NOMO-1 treated with dmso at 0.1 percent for 144 hours (cell line): ENCODE data around the gene DPYD.
A peak's percentile ranks its signal among the peaks of the same experiment; 100 is the strongest.

Experiments
- DNase-seq: peaks from one replicate; lab custom pipeline; 2025; ENCODE audit not compliant: unreplicated experiment; lab: John Stamatoyannopoulos, UW

Gene DPYD

DNA sequence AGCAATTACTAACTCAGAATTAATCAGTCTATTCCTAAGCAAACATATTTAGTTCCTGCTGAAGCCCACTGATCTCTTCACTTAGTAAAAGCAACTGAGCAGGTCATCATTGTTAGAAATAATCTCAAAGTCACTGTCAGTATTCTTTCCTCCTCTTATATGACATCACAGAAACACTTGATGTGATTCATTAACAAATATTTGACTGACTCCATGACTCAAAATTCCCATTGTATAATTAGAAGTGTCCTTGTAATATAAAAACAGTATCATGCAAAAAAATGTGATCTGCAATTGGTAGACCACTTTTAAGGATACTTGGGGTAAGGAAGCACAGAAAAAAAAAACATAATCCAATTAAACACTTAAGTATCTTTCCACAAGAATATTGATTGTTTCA is 194.4 kb downstream of the DPYD start:
- DNase-seq: no peak

DNA sequence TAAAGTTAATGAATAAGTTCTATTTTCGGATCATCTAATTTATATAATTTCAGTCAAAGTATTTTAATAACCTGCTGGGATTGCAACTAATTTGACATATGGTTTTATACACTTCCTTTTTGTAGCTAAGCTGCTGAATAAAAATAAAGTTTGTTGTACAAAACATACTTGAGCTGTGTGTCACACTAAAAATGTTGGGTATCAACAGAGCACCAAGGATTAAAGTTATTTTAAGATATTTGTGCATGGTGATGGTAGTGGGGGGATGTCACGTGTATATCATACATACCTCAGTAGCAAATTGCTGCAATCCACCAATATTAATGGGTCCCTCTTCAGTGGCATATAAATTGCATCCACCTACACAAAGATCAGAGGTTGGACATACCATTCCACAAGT is 199.6 kb downstream of the DPYD start:
- no peak for DNase-seq

GRCh38 chr1:97712980-97713379 is 207.9 kb downstream of the DPYD start:
- no peak for DNase-seq

DNA sequence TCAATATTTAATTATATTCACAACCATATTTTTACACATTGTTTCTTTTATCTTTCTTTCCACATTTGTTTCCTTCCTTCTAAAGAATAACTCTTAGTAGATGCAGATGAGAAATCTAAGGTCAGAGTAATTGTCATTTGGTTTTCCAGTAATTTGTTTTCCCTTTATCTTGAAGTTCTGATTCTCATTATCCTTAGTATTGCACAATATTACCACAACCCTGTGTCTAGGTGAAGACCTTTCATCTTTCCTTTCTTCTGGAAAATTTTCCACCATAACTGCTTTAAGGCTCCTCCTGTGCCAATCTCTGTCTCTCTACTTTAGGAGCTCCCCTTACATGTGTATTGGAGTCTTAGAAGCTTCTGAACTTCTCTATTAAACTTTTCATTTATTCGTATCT is 209.0 kb downstream of the DPYD start:
- no peak for DNase-seq

DNA sequence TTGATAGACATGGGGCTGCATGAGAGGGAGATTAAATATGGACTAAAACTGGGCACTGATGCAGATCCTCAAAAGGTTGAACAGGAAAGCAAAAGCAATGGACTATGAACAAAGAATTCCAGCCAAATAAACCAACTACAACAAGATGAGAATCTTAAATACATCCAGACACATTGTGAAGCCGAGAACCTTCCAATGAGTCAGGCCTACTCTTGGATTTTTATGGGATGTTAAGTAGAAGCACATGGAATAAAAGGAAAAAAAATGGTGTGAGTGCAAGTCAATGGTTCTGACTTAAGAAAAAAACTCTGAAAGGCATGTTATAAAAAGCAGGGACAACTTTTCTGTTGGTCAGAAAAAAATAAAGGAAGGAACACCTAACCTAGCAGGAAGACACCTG is 227.2 kb downstream of the DPYD start:
- DNase-seq: no peak

GRCh38 chr1:97691325-97691724 is 229.5 kb downstream of the DPYD start:
- no peak for DNase-seq

DNA sequence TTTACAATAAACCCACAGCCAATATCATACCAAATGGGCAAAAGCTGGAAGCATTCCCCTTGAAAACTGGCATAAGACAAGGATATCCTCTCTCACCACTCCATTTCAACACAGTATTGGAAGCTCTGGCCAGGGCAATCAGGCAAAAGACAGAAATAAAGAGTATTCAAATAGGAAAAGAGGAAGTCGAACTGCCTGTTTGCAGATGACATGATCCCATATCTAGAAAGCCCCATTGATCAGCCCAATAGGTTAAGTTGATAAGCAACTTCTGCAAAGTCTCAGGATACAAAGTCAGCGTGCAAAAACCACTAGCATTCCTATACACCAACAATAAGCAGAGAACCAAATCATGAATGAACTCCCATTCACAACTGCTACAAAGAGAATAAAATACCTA is 235.5 kb downstream of the DPYD start:
- no peak for DNase-seq

DNA sequence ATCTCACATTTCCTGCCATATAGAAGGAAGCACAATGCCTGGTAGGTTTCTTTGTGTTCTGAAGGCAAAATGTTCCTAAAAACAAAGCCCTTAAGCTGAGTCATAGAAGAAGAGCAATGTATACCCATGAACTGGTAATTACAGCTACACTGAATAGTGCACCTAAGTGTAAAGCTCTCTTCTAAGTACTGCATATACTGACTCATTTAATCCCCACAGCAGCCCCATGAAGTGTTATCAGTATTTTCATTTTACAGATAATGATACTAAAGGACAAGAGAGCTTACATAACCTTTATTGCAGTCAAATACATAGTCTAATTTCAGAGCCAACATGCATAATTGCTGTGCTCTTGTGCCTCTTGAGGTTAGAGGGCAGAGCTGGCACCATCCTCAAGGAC is 239.9 kb downstream of the DPYD start:
- no peak for DNase-seq

DNA sequence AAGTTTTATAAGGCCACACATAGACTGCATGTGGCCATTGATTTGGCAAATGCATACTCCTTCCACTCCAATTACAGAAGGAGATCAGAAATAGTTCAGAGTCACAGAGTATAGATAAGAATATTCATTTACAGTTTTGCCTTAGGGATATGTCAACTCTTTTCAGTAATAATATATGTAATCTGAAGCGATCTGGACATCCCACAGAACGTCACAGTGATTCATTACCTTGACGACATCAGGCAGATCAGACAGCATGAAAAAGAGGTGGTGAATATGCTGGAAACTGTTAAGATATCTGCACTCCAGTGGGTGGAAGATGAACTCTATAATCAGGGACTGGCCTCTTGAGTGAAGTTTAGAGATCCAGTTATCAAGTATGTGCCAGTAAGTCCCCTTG is 240.4 kb downstream of the DPYD start:
- DNase-seq: no peak

- DNase-seq: no peak
These were observed 243.1 kb downstream of the DPYD start for GRCh38 chr1:97677702-97678101.

GRCh38 chr1:97674517-97674916 is 246.3 kb downstream of the DPYD start:
- peak; percentile 51 for DNase-seq

DNA sequence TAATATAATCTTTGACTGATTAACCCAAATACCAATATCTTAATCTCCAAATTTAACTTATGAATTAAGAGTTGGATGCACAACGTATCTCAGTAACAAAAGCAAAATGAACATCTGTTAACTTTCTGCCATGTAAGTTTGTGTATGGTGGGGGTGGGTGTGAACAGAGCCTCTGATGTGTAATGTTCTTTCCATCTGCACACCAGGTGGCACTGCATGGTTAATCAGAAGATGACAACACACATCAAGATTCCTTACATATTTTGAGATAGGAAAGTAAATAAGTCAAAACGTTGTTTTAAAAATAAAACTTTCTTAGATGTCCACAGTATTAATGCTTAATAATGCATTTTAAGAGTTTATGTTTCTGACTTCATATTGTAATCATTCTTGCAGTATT is 251.9 kb downstream of the DPYD start:
- DNase-seq: no peak

DNA sequence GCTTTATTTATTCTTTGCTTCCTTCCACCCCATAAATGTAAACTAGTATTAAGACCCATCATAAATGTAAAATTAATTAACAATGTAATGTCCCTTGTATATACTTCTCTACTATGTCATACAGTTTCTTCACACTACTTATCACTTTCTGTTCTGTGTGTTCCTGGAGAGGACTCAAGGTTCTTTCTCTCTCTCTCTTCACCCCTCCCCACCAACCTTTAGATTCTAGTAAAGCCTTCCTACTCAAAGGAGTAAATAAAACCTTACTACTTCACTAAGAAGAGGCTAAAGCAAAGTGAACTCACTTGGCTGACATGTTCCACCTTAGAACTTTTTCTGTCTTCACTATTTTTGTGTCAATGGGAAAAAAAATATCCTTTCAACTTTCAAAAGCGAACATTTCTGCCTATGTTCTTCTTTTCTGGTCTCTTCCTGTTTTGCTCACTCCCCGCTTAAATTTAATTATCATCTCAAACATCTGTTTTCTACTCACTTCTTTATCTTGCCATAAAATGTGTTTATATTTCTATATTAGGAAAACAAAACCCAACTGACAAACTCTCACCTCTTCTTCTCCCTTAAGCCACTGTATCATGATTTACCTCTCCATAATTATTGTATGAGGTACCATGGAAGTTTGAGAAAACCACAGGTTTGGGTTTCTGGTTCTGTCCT is 260.3 kb downstream of the DPYD start:
- DNase-seq: no peak

DNA sequence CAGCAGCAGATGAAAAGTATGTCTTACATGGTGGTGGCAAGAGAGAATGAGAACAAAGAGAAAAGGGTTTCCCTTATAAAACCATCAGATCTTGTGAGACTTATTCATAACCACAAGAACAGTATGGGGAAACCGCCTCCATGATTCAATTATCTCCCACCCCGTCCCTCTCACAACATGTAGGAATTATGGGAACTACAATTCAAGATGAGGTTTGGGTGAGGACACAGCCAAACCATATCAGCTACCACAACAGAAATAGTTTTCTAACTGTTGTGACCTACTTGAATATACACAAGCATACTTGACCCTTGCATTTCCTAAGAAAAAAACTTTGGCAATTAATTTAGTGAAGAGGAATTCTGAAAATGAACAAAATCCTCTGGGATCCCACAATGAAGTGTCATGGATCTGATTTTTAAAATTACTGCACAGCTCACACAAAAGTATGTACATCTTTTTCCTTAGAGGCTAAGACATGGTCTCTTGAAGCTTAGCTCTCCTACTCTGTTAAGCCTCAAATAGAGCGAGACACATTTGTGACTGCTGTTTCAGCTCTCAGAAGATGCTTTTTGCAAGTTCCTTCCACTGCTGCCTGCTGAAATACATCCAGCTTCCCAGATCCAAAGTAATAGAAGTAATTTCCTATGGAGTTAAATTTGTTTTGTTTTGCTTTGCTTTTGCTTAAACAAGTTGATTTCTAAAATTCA is 265.8 kb downstream of the DPYD start:
- no peak for DNase-seq

GRCh38 chr1:97651250-97651649 is 269.6 kb downstream of the DPYD start:
- DNase-seq: no peak

DNA sequence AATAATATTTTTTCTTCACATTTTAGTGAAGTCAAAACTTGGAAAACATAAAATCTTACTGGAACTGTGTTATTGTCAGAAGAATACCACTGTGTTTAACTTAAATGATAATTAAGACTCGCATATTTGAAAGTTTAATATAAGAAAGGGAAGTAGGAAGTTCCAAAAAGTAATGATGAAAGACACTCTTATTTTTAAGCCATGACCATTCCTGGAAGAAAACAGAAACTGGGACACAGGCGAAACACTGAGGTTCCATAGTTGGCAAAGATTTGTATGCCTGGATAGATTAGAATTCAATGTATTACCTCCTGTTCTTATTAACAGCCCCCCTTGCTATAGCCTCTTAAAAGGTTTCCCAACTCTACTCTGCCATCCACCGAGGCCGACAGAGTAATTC is 271.2 kb downstream of the DPYD start:
- no peak for DNase-seq

DNA sequence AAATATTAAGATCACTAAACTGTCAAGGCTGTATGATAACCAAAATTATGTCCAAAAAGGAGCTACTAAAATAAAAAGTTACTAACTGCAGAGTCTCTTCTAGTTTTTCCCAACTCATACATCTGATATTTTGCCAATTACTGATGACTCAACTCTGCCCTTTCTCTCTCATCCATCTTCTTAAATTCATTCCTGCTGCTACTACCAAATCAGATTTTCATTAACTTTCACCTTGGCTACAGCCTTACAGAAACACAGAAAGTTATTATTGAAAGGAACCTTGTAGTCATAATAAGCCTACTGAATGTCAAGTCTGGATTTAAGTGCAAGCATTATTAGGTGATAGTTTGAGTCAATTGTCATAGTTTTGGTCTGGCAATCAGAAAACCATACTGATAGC is 273.1 kb downstream of the DPYD start:
- DNase-seq: no peak

- no peak for DNase-seq
These were observed 274.8 kb downstream of the DPYD start for GRCh38 chr1:97646071-97646470.

DNA sequence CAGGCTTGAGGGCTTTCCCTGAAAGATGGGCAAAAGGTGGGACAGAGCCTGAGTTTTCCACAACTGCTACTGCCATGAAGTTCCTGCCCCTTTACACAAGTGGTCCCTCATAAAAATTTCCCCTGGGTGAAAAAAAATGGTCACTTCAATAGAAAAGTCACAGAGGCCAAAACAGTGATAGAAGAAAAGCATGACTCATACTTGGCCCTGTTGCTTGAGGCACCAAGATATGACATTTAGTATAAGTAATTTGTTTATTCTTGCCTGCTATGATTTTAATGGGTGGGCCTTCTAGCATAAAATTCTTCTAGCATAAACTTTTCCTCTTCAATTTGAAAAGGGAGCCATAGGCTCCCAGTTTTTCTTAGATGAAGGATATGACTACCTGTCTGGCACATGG is 280.2 kb downstream of the DPYD start:
- no peak for DNase-seq

DNA sequence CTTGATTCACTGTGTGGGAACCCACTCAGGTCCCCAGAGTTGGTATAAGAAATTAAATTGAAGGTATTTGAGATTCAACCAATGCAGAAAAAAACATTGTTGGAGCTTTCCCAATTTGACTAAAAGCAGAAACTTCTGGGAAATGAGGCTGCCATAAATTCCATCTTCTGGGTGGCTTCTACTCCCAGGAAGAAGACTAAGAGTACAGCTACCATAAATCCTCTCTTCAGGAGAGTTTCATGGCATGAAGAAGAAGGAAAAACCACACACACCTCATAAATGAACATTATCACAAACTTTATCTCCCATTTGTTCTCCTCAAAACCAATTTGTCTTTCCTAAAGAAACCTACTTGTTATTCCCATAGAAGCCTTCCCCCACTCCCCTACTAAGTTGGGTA is 283.9 kb downstream of the DPYD start:
- no peak for DNase-seq

GRCh38 chr1:97634758-97635157 is 286.1 kb downstream of the DPYD start:
- DNase-seq: no peak

DNA sequence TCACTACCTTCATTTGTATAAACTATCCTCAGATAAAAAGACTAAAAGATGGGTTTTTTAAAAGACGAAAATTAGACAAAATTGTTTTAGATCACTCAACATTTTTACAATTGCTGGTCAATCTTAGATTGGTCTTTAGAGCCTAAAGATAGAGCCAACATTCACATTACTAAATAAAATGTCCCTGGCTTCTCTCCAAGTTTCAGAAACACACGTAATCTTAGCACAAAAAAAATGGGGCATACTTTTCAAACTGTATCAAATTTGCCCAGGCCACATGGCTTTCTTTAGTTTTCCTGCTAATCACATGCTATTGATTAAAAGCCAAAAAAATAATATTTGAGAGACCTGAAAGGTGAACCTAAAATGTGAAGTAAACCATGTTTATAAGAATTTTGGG is 288.1 kb downstream of the DPYD start:
- DNase-seq: no peak

- no peak for DNase-seq
These were observed 288.8 kb downstream of the DPYD start for GRCh38 chr1:97632075-97632474.
